Mammary epithelial cell (primary cell): Measurements from ENCODE around the gene PCDHA7.
"Not testable (repeated sequence)": the region's sequence is repeated elsewhere in the genome, so short reads cannot be mapped to it uniquely, and the experiment has no call there.

Experiments
- CTCF ChIP-seq, 2 donors: IDR thresholded peaks in 1 of 2; conservative IDR thresholded peaks in 1 of 2; 2 replicates each; pipeline ENCODE4 v1.5.1; 2011 to 2012; ENCODE audit warnings: inconsistent platforms in 2 of 2, low read length in 2 of 2, mild to moderate bottlenecking in 2 of 2, control low read depth in 1 of 2, low read depth in 1 of 2; ENCODE audit not compliant: insufficient read depth in 1 of 2; ENCODE audit errors: extremely low read depth in 1 of 2
- EZH2 ChIP-seq: IDR thresholded peaks from 2 replicates; pipeline ENCODE4 v1.6.1; 2012; ENCODE audit warnings: low read length, inconsistent platforms, borderline replicate concordance

- not testable (repeated sequence) for TF ChIP-seq CTCF (conservative IDR thresholded peaks at IDR 0.05 in 1 of 2, IDR thresholded peaks at IDR 0.05 in 1 of 2; ENCODE audit: extremely low read depth in 1 of 2, insufficient read depth in 1 of 2, low read depth in 1 of 2, low read length in 2 of 2); EZH2
Observed at GRCh38 chr5:140848139-140849102, 14.4 kb downstream of the PCDHA7 start, which contains the start of gene PCDHA9.
